NCI-H1417 treated with DMSO at 0.1 percent for 48 hours (cell line): ENCODE results near the gene HLA-DOB.

Source experiments
- DNase-seq: peaks from one replicate; lab custom pipeline; 2025; lab: John Stamatoyannopoulos, UW

The HLA-DOB gene

DNA sequence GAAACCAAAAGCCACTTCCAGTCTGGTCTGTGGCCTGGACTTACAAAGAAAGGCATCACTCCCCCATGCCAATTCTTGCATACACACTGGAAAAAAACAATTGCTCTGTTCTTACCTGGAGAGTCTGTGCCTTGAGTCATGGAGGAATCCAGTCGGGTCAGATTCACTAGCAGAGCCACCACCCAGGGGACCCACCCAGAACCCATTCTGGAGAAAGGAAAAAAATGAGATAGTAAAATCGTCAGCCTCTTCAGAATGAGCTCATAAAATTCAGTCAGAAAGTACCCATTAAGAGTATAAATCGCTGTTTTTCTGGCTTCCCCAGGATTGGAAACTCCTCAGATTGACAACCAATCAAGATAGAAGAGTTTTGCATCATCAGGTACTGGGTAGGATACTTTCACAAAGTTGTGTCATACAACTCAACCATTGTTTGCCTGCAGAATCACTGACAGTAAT lies at the start of gene HLA-DOB:
Gene HLA-DOB, minus strand, starts transcription at position 257 of the 459 bp plus-strand sequence. Its CDS starts 51 bp downstream, at position 206.
- DNase-seq: no peak

DNA sequence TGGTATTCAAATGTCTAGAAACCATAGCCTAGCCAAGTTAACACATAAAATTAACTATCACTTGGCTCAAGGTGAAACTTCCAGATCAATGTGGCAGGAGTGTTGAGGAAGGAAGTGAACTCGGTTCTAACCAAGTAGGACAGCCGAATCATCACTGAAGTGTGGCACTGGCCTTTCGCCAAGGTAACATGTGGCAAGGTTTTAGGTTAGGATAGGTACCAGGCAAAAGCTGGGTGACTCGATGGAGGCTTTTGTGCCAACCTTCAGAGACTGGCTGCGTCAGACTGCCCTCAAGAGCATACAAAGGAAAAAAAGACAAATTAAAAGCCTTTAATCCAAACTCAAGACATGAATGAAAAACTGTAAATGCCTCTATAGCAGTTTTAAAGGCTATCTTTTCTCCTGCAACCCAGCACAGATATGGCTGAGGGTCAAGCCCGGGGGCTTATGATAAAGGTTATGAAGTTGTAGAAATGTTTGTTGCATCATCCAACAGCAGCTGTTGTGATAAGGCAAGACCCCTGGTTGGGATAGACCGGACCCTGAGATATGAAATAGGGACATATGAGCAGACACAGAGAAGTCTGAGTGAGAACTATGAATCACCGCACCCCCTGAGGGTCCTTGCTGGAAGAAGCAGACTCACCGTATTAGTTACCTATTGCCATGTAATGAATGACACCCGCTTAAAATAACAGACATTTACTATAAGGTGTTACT lies 49.1 kb upstream of the HLA-DOB start:
- no peak for DNase-seq

DNA sequence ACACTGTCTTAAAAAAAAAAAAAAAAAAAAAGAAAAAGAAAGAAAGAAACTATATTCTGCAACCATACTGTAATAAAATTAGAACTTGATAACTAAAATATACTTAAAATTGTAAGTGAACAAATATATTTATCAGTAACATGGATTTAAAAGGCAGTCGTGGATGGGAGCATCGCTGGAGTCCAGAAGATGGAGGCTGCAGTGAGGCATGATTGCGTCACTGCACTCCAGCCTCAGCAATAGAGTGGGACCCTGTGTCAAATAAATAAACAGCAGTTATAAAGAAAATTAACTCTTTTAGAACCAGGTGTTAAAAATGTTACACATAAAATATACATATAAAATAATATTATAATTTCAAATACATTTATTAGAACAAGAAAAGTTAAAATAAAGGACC lies 45.9 kb upstream of the HLA-DOB start:
- no peak for DNase-seq

DNA sequence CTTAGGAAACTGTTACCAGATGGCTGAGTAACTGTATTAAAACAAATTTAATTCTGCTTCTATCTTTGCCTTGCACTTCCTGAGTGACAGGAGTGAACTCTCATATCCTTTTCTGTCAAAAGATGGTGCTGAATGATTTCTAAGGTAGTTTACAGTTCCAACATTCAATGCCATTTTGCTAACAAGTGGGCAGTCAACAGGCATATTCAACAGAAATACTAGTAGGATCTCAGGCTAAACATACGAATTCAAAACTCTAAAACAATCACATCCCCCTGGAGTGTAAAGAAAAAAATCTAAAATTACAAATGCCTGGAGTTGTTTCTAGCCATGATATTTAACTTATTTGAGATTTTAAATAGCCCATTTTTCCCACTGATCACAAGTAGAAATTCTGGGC lies 43.9 kb upstream of the HLA-DOB start:
- DNase-seq: no peak

DNA sequence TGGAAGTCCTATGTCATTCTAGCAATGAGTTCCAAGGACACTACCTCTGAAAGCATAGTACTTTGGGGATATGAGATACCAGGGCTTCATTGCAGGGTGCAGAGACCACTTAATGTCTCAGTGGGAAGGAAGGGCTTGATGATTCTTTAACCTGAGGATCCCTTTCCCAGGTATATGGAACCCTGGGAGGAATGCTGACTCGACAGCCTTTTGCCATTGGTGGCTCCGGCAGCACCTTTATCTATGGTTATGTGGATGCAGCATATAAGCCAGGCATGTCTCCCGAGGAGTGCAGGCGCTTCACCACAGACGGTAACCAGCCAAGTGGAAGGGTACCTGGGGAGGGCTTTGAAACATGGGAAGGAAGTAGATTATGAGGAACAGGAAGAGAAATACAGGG lies 41.4 kb upstream of the HLA-DOB start:
- DNase-seq: no peak

DNA sequence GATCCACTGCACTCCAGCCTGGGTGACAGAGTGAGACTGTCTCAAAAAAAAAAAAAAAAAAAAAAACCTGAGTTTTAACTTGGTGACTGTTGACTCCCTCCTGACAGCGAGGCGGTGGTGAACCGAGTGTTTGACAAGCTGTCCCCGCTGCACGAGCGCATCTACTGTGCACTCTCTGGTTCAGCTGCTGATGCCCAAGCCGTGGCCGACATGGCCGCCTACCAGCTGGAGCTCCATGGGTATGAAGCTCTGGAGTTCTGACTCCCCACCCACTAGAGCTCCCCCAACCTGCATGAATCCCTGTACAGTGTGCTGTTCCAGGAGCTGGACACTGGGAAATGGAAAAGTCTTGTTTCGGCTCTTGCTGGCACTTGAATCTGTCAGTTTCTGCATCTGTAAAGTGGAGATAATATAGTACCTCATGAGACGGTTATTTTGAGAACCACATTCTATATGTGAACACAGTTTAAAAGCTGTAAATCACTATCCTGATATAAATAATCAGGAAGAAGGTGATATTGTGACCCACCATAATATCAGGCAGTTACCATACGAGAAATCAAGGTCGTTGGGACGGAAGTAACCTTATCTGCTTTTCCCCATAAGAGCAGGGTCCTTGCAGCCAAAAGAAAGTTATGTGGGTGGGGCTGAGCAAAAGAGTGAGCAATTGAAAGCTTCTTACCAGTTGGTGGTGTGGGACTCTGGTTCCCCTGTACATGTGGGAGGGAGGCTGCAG lies 40.5 kb upstream of the HLA-DOB start:
- DNase-seq: no peak

DNA sequence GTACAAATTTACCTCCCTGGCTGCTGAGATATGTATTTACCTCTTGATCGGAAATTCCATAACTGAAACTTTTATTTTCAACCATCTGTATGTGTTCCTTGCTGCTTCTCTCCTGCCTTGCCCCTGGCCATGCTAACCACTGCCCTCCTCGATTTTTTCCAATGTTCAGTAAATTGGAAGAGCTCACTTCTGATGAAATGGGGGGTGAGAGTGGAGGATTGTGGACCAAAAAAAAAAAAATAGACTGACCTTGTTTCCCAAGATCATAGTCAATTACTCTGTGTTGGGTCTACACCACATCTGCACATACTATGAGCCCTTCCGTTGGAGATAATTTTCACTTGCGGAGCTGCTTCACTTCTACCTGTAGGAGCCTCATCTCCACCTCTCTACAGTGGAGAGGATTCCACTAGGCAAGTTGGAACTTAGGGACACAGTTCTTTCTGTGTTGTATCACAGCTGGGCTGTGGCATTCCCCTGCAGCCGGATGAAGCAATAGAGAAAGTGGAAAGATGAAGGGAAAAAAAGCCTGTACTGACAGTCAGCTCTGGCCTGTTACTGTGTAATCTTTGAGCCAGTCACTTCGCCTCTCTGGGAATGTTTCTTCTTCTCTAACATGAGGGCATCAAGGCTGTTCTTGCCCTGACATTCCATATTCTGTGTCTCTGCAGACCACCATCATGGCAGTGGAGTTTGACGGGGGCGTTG lies 38.8 kb upstream of the HLA-DOB start:
- no peak for DNase-seq

DNA sequence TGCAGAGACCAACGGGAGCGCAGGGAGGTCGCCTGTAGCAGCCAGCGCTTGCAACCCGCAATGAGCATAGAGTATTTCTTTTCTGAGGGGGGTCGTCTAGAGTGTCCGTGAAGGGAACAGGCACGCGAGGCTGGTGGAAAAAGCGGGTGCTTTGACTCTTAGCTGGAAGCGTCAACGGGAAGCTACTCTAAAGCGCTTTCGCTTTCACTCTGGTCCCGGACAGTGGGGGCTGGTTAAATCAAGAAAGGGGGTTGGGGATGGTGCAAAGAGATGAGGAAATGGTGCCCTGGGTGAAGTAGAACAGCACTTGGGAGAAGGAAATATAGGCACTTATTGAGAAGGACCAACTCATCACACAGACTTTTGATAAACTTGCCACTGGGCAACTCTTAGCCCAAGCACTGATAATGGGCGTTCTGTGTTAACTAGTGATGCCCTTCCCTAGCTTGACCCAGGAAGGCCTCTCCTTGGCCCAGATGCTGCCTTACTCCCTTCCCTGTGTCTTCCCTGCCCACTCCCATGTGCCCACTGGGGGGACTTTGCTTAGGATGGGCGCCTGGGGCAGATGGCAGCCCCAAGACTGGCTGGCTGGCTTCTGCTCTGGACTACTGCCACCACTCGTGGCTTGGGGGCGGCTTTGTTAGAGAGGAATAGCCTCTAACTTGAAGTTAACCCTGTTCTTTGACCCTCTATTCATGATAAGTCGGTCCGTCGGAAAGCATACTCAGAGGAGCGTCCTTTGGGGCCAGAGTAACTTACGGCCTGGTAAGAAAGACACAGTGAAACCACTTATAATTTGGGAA lies 37.8 kb upstream of the HLA-DOB start:
- no peak for DNase-seq

DNA sequence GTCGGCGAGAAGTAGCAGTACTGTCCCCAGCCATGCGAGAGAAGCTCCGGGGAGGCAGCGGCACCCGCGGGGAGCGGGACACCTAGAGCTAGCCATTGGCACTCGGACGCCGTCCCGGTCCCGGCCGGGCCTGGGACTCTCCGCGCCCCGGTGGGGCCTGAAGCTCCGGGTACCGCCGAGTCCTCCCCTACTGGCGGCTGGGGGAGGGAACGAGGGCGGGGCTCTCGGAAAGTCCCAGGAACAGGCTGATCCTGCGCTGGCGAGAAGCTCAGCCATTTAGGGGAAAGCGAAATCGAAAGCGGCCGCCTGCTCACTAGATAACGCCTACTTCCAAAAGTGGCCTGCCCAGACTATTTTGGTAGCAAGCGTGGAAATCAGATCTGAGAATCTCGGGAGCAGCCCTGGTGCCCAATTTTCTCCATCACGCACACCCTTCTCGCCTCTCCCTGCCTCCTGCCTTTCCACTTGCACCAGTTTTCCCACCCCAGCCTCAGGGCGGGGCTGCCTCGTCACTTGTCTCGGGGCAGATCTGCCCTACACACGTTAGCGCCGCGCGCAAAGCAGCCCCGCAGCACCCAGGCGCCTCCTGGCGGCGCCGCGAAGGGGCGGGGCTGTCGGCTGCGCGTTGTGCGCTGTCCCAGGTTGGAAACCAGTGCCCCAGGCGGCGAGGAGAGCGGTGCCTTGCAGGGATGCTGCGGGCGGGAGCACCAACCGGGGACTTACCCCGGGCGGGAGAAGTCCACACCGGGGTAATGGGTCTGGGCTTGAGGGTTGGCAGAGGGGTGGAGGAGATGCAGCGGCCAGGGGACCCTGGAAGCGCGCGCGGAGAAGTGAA lies 37.0 kb upstream of the HLA-DOB start, which contains the start of the genes PSMB9 and TAP1:
Gene PSMB9, plus strand, starts transcription at position 652 of the 835 bp plus-strand sequence. Its CDS starts 38 bp downstream, at position 690.
Gene TAP1, minus strand, starts transcription at position 164 of the 835 bp plus-strand sequence. Its CDS starts 68 bp downstream, at position 96.
- no peak for DNase-seq

DNA sequence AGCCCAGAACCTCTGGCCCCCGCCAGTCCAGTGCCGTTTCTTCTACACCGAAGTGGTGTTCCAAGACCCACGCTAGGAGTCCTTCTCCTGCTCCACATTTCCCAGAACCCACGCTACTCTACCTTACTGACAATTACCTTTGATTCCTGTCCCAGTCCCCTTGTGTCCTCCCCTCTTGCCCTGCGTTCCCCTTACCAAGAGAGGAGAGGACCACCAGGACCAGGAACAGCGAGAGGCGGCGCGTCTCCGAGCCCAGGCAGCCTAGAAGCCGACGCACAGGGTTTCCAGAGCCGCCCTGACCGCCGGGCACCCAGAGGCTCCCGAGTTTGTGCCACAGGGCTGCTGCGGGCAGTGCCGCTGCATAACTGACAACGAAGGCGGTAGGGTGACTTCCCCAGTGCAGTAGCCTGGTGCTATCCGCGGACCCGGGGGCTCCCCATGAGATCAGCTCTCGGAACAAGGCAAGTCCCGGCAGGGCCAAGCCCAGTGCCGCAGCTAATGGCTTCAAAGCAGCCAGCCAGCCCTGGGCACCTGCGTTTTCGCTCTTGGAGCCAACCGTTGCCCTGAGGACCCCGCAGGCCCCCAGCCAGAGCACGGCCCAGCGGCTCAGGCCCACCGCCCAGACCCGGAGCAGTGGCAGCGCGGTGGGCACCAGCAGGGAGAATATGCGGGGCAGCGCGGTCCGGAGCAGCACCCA lies 36.2 kb upstream of the HLA-DOB start:
- no peak for DNase-seq

DNA sequence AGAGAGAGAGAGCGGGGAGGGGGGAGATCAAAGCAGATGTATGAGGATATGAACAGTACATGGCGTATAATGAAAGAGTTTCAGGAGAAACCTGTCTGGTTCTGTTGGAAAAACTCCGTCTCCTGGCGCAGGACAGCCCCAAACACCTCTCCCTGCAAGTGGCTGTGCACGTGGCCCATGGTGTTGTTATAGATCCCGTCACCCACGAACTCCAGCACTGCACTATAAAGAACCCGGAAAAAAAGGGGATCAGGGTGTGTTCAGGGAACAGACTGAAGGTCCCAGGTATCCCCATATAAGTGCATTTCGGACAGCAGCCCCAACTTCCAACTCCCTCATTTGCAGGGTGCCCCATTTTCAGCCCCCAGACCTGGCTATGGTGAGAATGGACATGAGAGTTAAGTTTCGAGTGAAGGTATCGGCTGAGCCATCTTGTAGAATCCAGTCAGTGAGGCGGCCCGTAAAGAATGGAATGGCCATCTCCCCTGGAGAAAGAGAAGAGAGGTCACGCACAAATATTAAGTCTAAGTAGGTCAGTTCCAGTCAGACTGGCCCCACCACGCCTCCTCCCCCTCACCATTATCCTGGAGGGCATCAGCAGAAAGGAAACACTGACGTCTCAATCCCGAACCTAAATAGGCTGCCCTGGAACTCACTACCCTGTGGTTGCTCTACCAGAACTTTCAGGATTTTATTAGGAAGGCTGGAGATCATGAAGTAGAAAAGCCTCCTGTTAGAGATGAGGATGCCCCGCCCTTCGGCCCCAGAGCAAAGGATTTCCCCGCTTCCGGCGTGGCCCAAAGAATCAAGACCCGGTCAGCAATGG lies 35.4 kb upstream of the HLA-DOB start:
- no peak for DNase-seq

DNA sequence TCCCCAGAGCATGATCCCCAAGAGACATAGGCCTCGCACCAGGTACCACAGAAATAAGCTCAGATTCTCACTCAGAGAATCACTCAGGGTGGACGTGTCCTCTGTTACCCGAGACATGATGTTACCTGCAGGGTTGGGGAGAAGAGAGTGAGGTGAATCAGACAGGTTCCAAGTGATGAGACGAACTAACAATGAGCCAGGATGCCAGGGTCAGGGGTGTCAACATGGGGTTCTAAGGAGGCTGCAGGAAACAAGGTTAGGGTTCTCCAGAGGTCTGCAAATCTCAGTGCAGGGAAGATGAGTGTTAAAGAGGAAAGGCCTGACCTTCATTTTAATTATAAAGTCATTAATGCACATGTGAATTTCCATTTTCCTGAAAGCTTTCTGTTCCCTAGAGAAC lies 34.2 kb upstream of the HLA-DOB start:
- no peak for DNase-seq

DNA sequence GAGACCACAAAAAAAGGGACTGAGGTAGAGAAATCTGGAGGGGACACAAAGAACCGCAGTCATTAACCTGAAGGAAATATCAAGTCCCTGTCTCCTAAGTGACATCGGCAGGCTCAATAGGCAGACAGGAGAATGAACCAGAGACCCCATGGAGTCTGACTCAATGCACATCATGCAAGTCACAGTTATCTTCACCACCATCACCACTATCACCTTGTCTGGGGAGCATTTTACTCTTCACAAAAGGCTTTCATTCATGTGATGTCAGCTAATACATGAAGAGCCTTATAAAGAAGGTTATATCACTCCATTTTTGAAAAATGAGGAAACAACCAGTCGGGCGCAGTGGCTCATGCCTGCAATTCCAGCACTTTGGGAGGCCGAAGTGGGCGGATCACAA lies 32.3 kb upstream of the HLA-DOB start:
- DNase-seq: no peak

DNA sequence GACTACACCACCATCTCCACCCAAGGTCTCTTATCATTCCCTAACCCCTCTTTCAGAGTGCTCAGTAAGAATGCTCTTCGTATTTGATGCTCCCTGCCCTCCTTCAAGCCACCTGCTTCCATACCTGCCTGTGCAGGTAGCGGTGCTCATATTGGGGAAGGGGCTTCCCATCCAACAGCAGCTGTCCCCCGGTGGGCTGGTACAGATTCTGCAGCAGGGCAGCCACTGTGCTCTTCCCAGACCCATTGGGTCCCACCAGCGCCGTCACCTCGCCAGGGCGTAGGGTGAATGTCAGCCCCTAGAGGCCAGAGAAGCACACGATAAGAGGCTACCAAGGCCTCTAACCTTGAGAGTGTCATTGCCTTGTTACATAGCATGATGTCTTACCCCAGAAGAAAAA lies 31.0 kb upstream of the HLA-DOB start:
- DNase-seq: no peak

DNA sequence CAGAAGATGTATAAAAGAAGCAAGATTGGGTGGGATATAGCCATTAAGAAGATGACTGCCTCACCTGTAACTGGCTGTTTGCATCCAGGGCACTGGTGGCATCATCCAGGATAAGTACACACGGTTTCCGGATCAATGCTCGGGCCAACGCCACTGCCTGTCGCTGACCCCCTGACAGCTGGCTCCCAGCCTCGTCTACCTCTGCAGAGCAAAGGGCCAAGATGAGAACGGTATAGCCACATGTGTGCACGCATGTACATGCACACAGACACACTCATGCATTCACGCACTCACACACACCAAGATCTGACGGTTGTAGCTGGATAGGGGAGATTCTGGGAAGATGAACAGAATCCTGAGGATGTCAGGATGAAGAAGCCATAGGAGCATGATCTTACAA lies 30.2 kb upstream of the HLA-DOB start:
- no peak for DNase-seq

DNA sequence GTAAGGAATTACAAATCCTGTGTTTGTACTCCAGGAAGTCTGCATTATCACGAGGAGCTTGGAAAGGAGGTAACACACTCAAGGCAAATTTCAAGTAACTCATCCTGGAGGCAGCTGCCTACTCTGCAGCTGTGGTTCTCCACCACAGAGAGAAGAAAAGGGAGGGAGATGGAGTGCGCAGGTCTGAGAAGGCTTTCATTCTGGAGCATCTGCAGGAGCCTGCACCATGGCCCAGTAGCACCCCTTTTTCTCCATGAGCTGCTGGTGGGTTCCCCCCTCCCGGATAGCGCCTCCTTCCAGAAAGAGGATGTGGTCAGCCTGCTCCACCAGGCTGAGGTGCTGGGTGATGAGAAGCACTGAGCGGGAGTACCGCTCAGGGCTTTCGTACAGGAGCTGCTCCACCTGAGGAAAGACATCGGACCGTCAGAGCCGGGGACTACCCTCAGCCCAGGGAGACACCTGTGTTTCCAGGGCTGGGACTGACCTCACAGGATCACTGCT lies 28.6 kb upstream of the HLA-DOB start:
- DNase-seq: no peak

DNA sequence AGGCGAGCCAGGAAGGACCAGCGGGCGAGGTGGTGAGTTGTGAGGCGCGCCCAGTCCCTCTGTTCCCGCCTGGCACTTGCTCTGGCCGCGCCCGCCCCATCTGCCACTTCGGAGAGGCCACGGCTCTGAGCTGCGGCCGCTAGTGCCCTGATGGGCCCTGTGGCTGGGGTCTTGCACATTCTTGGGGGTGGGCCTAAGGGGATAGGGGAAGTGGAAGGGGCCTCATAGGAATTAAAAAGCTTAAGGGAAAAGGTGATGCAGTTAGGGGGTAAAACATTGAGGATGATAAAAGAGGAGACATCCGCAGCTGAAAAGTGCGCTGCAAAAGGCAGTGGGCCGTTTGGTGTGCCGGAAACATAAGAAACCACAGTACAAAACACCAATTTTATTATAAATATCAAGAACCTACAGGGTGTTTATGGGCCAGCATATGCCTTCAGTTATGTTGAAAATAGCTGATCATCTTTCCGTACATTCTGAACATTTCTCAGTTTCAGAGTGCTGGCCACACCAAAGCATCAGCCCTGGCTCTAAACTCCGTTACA lies 28.1 kb upstream of the HLA-DOB start:
- no peak for DNase-seq

DNA sequence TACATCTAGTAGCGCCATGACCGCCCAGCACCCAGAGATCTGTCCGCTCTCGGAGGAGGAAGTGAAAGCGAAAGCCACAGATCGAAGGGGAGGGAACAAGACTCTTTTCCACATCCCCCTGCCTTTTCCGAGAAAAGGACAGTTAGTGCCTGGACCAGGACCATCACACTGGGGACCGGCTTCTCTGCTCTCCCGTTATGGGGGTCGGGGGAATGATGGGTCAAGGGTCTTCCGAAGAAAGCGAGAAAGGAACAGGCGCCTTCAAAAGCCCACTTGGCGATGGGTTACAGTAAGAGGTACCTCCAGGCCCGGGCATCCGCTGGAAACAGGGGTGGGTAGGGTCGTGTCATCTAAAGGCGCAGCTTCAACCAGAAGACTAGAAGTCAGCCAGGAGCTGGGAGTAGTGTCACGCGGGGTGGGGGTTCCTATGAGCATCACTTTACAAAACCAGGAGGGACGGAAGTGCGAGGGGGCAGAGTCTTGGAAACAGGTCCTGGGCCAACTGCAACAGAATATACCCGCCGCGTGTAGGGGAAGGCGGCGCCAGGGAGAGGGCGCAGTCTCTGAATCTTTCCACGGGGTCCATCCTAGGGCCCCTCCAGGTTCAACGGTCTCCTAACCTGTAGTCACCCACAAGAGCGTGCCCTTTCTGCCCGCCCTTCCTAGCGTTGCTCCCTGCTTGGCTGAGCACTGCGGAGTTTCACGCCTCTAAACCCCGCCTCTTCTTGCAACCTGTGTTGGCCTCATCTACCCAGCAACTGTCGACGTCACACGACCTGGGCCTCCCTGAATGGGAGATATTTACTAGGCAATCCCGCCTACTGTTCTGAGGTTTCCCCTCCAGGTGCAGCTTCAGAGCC lies 27.4 kb upstream of the HLA-DOB start, which contains the start of gene PSMB8:
Gene PSMB8, minus strand, starts transcription at position 69 of the 860 bp plus-strand sequence. Its CDS starts 51 bp downstream, at position 18.
- peak; percentile 72 for DNase-seq
